Measurements from ENCODE around the gene GALNT10. TPM values are rescaled to one million over a fixed set of nuclear protein-coding genes. Genes with fewer than 3 reads are reported as not detected.

GALNT10 gene
- total and polyA plus RNA-seq, 2 of the 8 experiments (the other 6 are each of a cell fraction or from before 2014, with no cell fraction given) = 4.6 to 15.5 TPM

DNA sequence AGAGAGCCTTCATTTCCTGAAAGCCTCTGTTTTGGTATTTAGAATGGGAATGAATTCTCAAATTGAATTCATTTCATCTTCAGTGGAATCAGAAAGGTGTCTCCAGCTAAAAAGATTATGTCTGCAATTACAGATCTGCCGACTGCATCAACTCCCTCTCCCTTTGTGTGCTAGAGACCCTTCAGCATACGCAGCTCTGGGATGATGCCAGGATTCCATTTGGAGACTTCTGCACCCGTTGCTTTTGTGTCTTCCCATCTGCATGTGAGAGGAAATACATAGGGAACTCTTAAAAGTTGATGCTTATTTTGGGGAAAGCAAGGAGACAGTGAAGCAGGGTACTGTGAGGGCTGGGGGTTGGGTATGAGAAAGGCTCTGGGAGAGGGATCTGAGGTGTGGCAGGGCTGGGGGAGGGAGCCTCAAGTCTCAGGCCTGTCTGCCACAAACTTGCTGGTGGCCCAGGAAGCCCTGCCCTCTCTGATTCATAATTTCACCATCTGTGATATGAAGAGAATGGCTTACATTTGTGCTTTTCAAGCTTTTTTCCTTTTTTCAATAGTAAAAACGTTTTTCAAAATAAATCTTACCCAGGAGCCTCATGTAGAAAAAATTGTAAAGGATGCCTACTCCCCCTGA lies 165.6 kb downstream of the GALNT10 start:
- ChIA-PET POLR2A (ENCODE audit: partially characterized antibody) (no interaction called here), CTCF (ENCODE audit: partially characterized antibody) (interaction anchor here (0.7 to 0.9 kb wide), 2 partner anchors 49 to 281 kb away, joined by 3 to 4 read pairs; no protein-coding TSS in a partner anchor)
- 66% methylated on average over 4 of the region's 4 CpGs; no CpG with 5 or more reads in 1 of the 2 experiments for WGBS, 2 experiments (ENCODE audit: extremely low coverage in 1 of 2, insufficient coverage in 1 of 2, insufficient read length in 1 of 2, insufficient replicate concordance in 2 of 2, low coverage in 1 of 2, low lambda C conversion rate in 2 of 2, missing lambda C conversion rate in 1 of 2)
- no peak for TF ChIP-seq SRF (IDR thresholded peaks at IDR 0.05; ENCODE audit: low read depth, low read length)
- no peak for TF ChIP-seq HDAC6 (IDR thresholded peaks at IDR 0.05; ENCODE audit: low read depth, low read length)
- no peak for TF ChIP-seq SP2 (IDR thresholded peaks at IDR 0.05; ENCODE audit: low read length)
- TF ChIP-seq RXRA (IDR thresholded peaks at IDR 0.05; ENCODE audit: insufficient read depth, low read depth, low read length) = no peak
- TF ChIP-seq POU5F1 (IDR thresholded peaks at IDR 0.05; ENCODE audit: low read depth, low read length) = no peak
- TF ChIP-seq SP1 (IDR thresholded peaks at IDR 0.05; ENCODE audit: low read depth, low read length) = no peak
- TF ChIP-seq EZH2 (IDR thresholded peaks at IDR 0.05; ENCODE audit: low read depth, low read length, severe bottlenecking) = no peak
- no peak for TF ChIP-seq CREB1 (IDR thresholded peaks at IDR 0.05)
- no peak for TF ChIP-seq FOSL1 (IDR thresholded peaks at IDR 0.05; ENCODE audit: insufficient read depth, low read depth, low read length)
- TF ChIP-seq NANOG (IDR thresholded peaks at IDR 0.05; ENCODE audit: insufficient read depth, low read depth, low read length, poor library complexity, severe bottlenecking) = no peak
- TF ChIP-seq PHF8 (conservative IDR thresholded peaks at IDR 0.05; ENCODE audit: low read depth, low read length) = no peak
- no peak for TF ChIP-seq CBX8 (IDR thresholded peaks at IDR 0.05; ENCODE audit: borderline replicate concordance, low read depth, low read length)
- no peak for TF ChIP-seq YY1 (IDR thresholded peaks at IDR 0.05; ENCODE audit: low read depth, low read length)
- TF ChIP-seq POLR2AphosphoS5 (IDR thresholded peaks at IDR 0.05; ENCODE audit: low read depth, low read length) = no peak
- no peak for TF ChIP-seq POLR2A (IDR thresholded peaks at IDR 0.05; ENCODE audit: control extremely low read depth in 1 of 2, low read depth in 2 of 2, low read length in 2 of 2)

More for the DNA sequence above, 165.6 kb downstream of the GALNT10 start:
- H3K36me3 ChIP-seq (ENCODE audit: control insufficient read depth in 2 of 4, insufficient read depth in 4 of 4, low read length in 3 of 4) = no peaks in the 10 kb centered on the region
- 0 out of 7 replicates have a peak, but pooled peaks cover 0 to 5% (median 0%) of the 10 kb centered on the region in 4 experiments for H3K4me1 ChIP-seq (replicated peaks in 1 of 4; ENCODE audit: control insufficient read depth in 3 of 4, insufficient read depth in 4 of 4, low read length in 3 of 4)
- no peak overlapping the region for H4K5ac ChIP-seq (ENCODE audit: insufficient read length, low read depth, low read length)
- H3K79me1 ChIP-seq (ENCODE audit: low read depth, low read length) = no peaks in the 10 kb centered on the region
- H3K9ac ChIP-seq (replicated peaks in 1 of 4; ENCODE audit: extremely low read depth in 1 of 4, low read depth in 3 of 4, low read length in 3 of 4) = no peak overlapping the region
- no peak overlapping the region for H3K4me3 ChIP-seq (ENCODE audit: extremely low read depth in 1 of 4, insufficient read depth in 2 of 4, low read depth in 3 of 4, low read length in 4 of 4)
- H4K91ac ChIP-seq (replicated peaks; ENCODE audit: insufficient read length, low read length) = no peak overlapping the region
- no peaks in the 10 kb centered on the region for H3K79me2 ChIP-seq (ENCODE audit: control insufficient read depth in 1 of 2, insufficient read depth in 2 of 2, low read length in 2 of 2)
- no peak overlapping the region for H2BK120ac ChIP-seq (replicated peaks; ENCODE audit: low read depth, low read length)
- no peaks in the 10 kb centered on the region for H4K20me1 ChIP-seq (replicated peaks in 1 of 2; ENCODE audit: control insufficient read depth in 1 of 2, insufficient read depth in 2 of 2, low read length in 2 of 2)
- H3K14ac ChIP-seq (ENCODE audit: insufficient read length) = no peak overlapping the region
- no peaks in the 10 kb centered on the region for H3K27me3 ChIP-seq (replicated peaks in 1 of 4; ENCODE audit: control insufficient read depth in 3 of 4, extremely low read depth in 1 of 4, insufficient read depth in 3 of 4, low read length in 3 of 4)
- no peak for FAIRE-seq
- H3K4me2 ChIP-seq (ENCODE audit: insufficient read depth in 1 of 2, low read depth in 2 of 2, low read length in 2 of 2) = no peak overlapping the region
- H3K23ac ChIP-seq (ENCODE audit: insufficient read length) = no peak overlapping the region
- no peak overlapping the region for H2BK20ac ChIP-seq (ENCODE audit: low read length)
- no peak overlapping the region for H2BK15ac ChIP-seq (ENCODE audit: low read length)
- no peak overlapping the region for H4K8ac ChIP-seq (ENCODE audit: extremely low read depth, insufficient read depth, low read length)
- no peak overlapping the region for H2BK5ac ChIP-seq (ENCODE audit: low read depth, low read length)
- H2AK5ac ChIP-seq (ENCODE audit: low read depth, low read length) = no peak overlapping the region
- H3K18ac ChIP-seq (ENCODE audit: extremely low read depth, low read length) = no peak overlapping the region
- H3K27ac ChIP-seq (ENCODE audit: low read depth, low read length) = no peak overlapping the region
- H3K23me2 ChIP-seq (ENCODE audit: low read depth, low read length) = no peaks in the 10 kb centered on the region
- no peak overlapping the region for H2AFZ ChIP-seq (ENCODE audit: low read length)
- no peak overlapping the region for H3K4ac ChIP-seq (replicated peaks; ENCODE audit: insufficient read length, low read depth, low read length)
- no peak for DNase-seq (ENCODE audit: low read depth in 1 of 2, low spot score in 2 of 2)
- H3K9me3 ChIP-seq (ENCODE audit: insufficient read depth in 2 of 2, low read depth in 1 of 2, low read length in 1 of 2) = no peaks in the 10 kb centered on the region
- no peak overlapping the region for H3K56ac ChIP-seq (replicated peaks; ENCODE audit: insufficient read length, low read depth, low read length)
- no peak overlapping the region for H2BK12ac ChIP-seq (ENCODE audit: low read depth, low read length)
